GM21786 (cell line): ENCODE results near the gene ARHGEF6.

ENCODE experiments used
- ATAC-seq: cut with Tn5 transposase; IDR thresholded peaks from one replicate; pipeline ENCODE4 v1.9.1; 2021; ENCODE audit not compliant: unreplicated experiment

ARHGEF6 gene

GRCh38 chrX:136652822-136653723 lies 127.7 kb downstream of the ARHGEF6 start:
- no peak for ATAC-seq

GRCh38 chrX:136650811-136651210 lies 129.9 kb downstream of the ARHGEF6 start:
- no peak for ATAC-seq

GRCh38 chrX:136647677-136648360 lies 132.9 kb downstream of the ARHGEF6 start, which contains the start of gene CD40LG:
Gene CD40LG (plus strand): TSS chrX:136648158. CDS start chrX:136648249, 91 bp downstream.
- no peak for ATAC-seq

GRCh38 chrX:136646602-136647239 lies 134.0 kb downstream of the ARHGEF6 start:
- no peak for ATAC-seq

GRCh38 chrX:136643243-136643642 lies 137.5 kb downstream of the ARHGEF6 start:
- ATAC-seq, result no peak

- ATAC-seq, result no peak
Measured at GRCh38 chrX:136639506-136640176, 141.1 kb downstream of the ARHGEF6 start.

- ATAC-seq, result no peak
Measured at GRCh38 chrX:136636121-136636520, 144.6 kb downstream of the ARHGEF6 start.

GRCh38 chrX:136635235-136635634 lies 145.5 kb downstream of the ARHGEF6 start:
- peak; percentile 90 for ATAC-seq

GRCh38 chrX:136630881-136631280 lies 149.9 kb downstream of the ARHGEF6 start:
- ATAC-seq, result no peak

- no peak for ATAC-seq
Measured at GRCh38 chrX:136629084-136629750, 151.5 kb downstream of the ARHGEF6 start.

GRCh38 chrX:136627409-136627808 lies 153.3 kb downstream of the ARHGEF6 start:
- no peak for ATAC-seq

- no peak for ATAC-seq
Measured at GRCh38 chrX:136626891-136627290, 153.8 kb downstream of the ARHGEF6 start.

GRCh38 chrX:136626237-136626636 lies 154.5 kb downstream of the ARHGEF6 start:
- ATAC-seq, result peak; percentile 50

- ATAC-seq, result no peak
Measured at GRCh38 chrX:136625246-136625645, 155.5 kb downstream of the ARHGEF6 start.

GRCh38 chrX:136623396-136623795 lies 157.3 kb downstream of the ARHGEF6 start:
- ATAC-seq, result no peak

GRCh38 chrX:136622568-136622967 lies 158.2 kb downstream of the ARHGEF6 start:
- no peak for ATAC-seq

- ATAC-seq, result no peak
Measured at GRCh38 chrX:136620780-136621179, 160.0 kb downstream of the ARHGEF6 start.

GRCh38 chrX:136619899-136620505 lies 160.7 kb downstream of the ARHGEF6 start:
- ATAC-seq, result no peak

GRCh38 chrX:136616987-136617685 lies 163.6 kb downstream of the ARHGEF6 start:
- ATAC-seq, result peak; percentile 94
